K562 (cell line): Measurements from ENCODE around the gene OPCML.

Source experiments
- FOXJ3 ChIP-seq: sonication (generic); formaldehyde crosslinking; IDR thresholded peaks from 2 replicates; pipeline ENCODE4 v1.4.0; 2020; ENCODE audit warnings: mild to moderate bottlenecking, missing genetic modification reagents
- POLR2A ChIP-seq: fragments of 450-650 bp; conservative IDR thresholded peaks from 2 replicates; pipeline ENCODE4 v1.6.1; 2016
- PTTG1 ChIP-seq: fragments of 450-650 bp; IDR thresholded peaks from 2 replicates; pipeline ENCODE4 v1.6.1; 2016; ENCODE audit warnings: low read depth, mild to moderate bottlenecking, missing genetic modification characterization, missing compliant biosample characterization
- SOX6 ChIP-seq: fragments of 450-650 bp; IDR thresholded peaks from 2 replicates; pipeline ENCODE4 v1.6.1; 2014; ENCODE audit warnings: mild to moderate bottlenecking
- SP1 ChIP-seq: sonication (generic); formaldehyde crosslinking; IDR thresholded peaks from 2 replicates; pipeline ENCODE4 v1.8.1; 2022; ENCODE audit warnings: mild to moderate bottlenecking, missing genetic modification reagents
- TAF1 ChIP-seq: IDR thresholded peaks from 2 replicates; pipeline ENCODE4 v1.6.1; 2011; ENCODE audit warnings: mild to moderate bottlenecking, low read length, moderate library complexity; ENCODE audit not compliant: insufficient read depth, control insufficient read depth, severe bottlenecking; ENCODE audit errors: extremely low read depth
- ZKSCAN8 ChIP-seq: fragments of 200-800 bp; sonication (Bioruptor generic); IDR thresholded peaks from 2 replicates; pipeline ENCODE4 v1.6.1; 2016; ENCODE audit warnings: missing genetic modification characterization, missing compliant biosample characterization

DNA sequence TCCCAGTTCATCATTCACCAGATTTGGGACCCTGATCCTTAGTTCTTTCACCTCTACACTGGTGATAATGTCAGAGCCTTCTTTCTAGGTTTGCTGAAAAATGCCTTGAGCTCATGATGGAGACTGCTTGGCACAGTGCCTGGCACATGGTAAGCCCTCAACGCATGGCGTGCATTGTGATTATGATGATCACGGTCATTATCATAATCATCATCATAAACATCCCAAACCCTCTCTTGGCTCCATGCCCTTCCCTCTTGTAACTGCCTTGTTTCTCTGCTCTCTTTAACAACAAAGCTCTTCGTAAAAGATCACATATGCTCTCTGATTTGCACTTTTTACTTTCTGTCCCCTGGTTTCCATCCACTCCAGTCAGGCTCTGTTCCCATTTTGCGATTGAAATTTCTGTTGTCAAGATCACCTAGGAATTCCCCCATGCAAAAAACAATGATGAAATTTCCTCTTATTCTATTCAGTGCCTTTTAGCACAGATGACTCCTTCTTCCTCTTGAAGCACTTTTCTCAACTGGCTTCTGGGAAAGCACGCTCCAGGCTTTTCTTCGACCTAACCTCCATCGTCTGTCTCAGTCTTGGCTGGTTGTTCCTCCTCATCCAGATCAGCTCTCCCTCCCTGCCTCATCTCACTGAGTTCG lies 479.1 kb downstream of the OPCML start:
- TF ChIP-seq POLR2A (no peak), TAF1 (no peak), SOX6 (no peak), SP1 (CRISPR knock-in tag) (no peak), PTTG1 (no peak), FOXJ3 (CRISPR knock-in tag) (no peak), ZKSCAN8 (CRISPR knock-in tag) (no peak)
